Measurements from ENCODE around the gene FAM227A. TPM values are rescaled to one million over a fixed set of nuclear protein-coding genes. Genes with fewer than 3 reads are reported as not detected.

Gene FAM227A
- total RNA-seq, 1 experiment from 2014 or later: 2.7 TPM

GRCh38 chr22:38549101-38549894 lies 106.9 kb downstream of the FAM227A start:
- DNase-seq (ENCODE audit: low spot score): peak; percentile 66

- no peak for DNase-seq (ENCODE audit: low spot score)
These were observed 115.5 kb downstream of the FAM227A start for GRCh38 chr22:38540701-38541100.

GRCh38 chr22:38531251-38531938 lies 124.8 kb downstream of the FAM227A start:
- no peak for DNase-seq (ENCODE audit: low spot score)

Other genes with a start within 250 kb of the FAM227A start
- gene KCNJ4, start 201.2 kb downstream of the FAM227A start, total RNA-seq (2014; rRNA removed; shearing (Covaris generic)): 0.08 TPM in 1 of 2 replicates, not detected in the other
- 20.0 and 31.4 TPM in 2 replicates for gene KDELR3, start 188.3 kb downstream of the FAM227A start, total RNA-seq (2014; rRNA removed; shearing (Covaris generic))
- 630 and 723 TPM in 2 replicates for gene DDX17, start 150.1 kb downstream of the FAM227A start, total RNA-seq (2014; rRNA removed; shearing (Covaris generic))
- gene DMC1, start 86.2 kb downstream of the FAM227A start, total RNA-seq (2014; rRNA removed; shearing (Covaris generic)): not detected in 2 replicates
- 7.3 and 10.5 TPM in 2 replicates for gene CBY1, start 246 bp upstream of the FAM227A start, total RNA-seq (2014; rRNA removed; shearing (Covaris generic))
- 46.4 and 46.5 TPM in 2 replicates for gene TOMM22, start 25.6 kb upstream of the FAM227A start, total RNA-seq (2014; rRNA removed; shearing (Covaris generic))
- gene JOSD1, start 44.6 kb upstream of the FAM227A start, total RNA-seq (2014; rRNA removed; shearing (Covaris generic)): 60.5 and 79.2 TPM in 2 replicates
- gene GTPBP1, start 49.6 kb upstream of the FAM227A start, total RNA-seq (2014; rRNA removed; shearing (Covaris generic)): 53.8 and 54.9 TPM in 2 replicates
- gene SUN2, start 99.6 kb upstream of the FAM227A start, total RNA-seq (2014; rRNA removed; shearing (Covaris generic)): 101 and 110 TPM in 2 replicates
- 11.3 and 14.4 TPM in 2 replicates for gene DNAL4, start 137.8 kb upstream of the FAM227A start, total RNA-seq (2014; rRNA removed; shearing (Covaris generic))
- 0.03 and 0.70 TPM in 2 replicates for gene NPTXR, start 187.6 kb upstream of the FAM227A start, total RNA-seq (2014; rRNA removed; shearing (Covaris generic))
- 10.8 and 12.3 TPM in 2 replicates for gene CBX6, start 215.8 kb upstream of the FAM227A start, total RNA-seq (2014; rRNA removed; shearing (Covaris generic))